K562 (cell line): Measurements from ENCODE around the gene HLA-DPA1. TPM values are rescaled to one million over a fixed set of nuclear protein-coding genes. Genes with fewer than 3 reads are reported as not detected.

Source experiments
- ATAC-seq: fragments of 200-7000 bp; cut with Tn5 transposase; 3 replicates; pipeline ENCODE4 v1.9.1; 2020; ENCODE audit warnings: moderate library complexity
- BruUV-seq: library from RNA; stranded (reverse); fragments of 400-500 nt; replicated peaks from 2 replicates; lab custom pipeline; 2021; lab: Mats Ljungman, UMichigan
- CTCF ChIA-PET: fragments of 300-600 bp; formaldehyde crosslinking; extraction: SDS; loops from one replicate; lab custom pipeline; 2021; ENCODE audit warnings: low intra/inter-chr PET ratio; lab: Yijun Ruan, JAX
- POLR2A ChIA-PET: fragments of 300-600, 350-650 bp; sonication (Branson Sonifier 250); formaldehyde crosslinking; extraction: SDS; loops from one replicate; lab custom pipeline; 2021; ENCODE audit warnings: antibody characterized with exemption, inconsistent platforms; lab: Yijun Ruan, JAX
- DNase-seq, 4 experiments: peaks; one replicate each; pipeline versions ENCODE4 v3.0.0 to v3.0.0-alpha.2; 2011 to 2018; ENCODE audit warnings: low spot score in 3 of 4, mixed read lengths in 3 of 4; ENCODE audit errors: extremely low read depth in 1 of 4
- FAIRE-seq: peaks from 2 replicates; lab custom pipeline; 2011; peaks lifted over from hg19 to GRCh38; lab: Jason Lieb, UNC
- H2AFZ ChIP-seq: 2 replicates; pipeline ENCODE4 v1.6.0; 2011; ENCODE audit warnings: low read depth, low read length, control low read depth, inconsistent platforms
- H3K27ac ChIP-seq: fragments of 200-600 bp; 3 replicates; pipeline ENCODE4 v1.8.0; 2011; ENCODE audit warnings: low read depth, mild to moderate bottlenecking, control low read depth, inconsistent platforms, low read length, moderate library complexity, mixed read lengths; ENCODE audit errors: extremely low read depth
- H3K27me3 ChIP-seq, 2 experiments: fragments of 300-600 bp in 1 of 2; 2 replicates in 1 of 2; 3 replicates in 1 of 2; pipeline versions ENCODE4 v1.6.0 to v1.8.0; 2011; ENCODE audit warnings: inconsistent platforms in 2 of 2, low read length in 2 of 2, mild to moderate bottlenecking in 1 of 2, mixed read lengths in 1 of 2, moderate library complexity in 1 of 2; ENCODE audit not compliant: control insufficient read depth in 2 of 2, insufficient read depth in 2 of 2
- H3K36me3 ChIP-seq: fragments of 300-600 bp; 3 replicates; pipeline ENCODE4 v1.8.0; 2011; ENCODE audit warnings: mild to moderate bottlenecking, low read length, inconsistent platforms; ENCODE audit not compliant: control insufficient read depth, insufficient read depth
- H3K4me1 ChIP-seq, 2 experiments: fragments of 200-600 bp in 1 of 2; replicated peaks in 1 of 2; 2 replicates in 1 of 2; 3 replicates in 1 of 2; pipeline versions ENCODE4 v1.5.1 to v1.8.0; 2011; ENCODE audit warnings: inconsistent platforms in 2 of 2, low read length in 2 of 2, mild to moderate bottlenecking in 1 of 2, mixed read lengths in 1 of 2, moderate library complexity in 1 of 2; ENCODE audit not compliant: control insufficient read depth in 2 of 2, insufficient read depth in 2 of 2
- H3K4me2 ChIP-seq: 2 replicates; pipeline ENCODE4 v1.6.1; 2011; ENCODE audit warnings: low read length, control low read depth, inconsistent platforms, mixed read lengths; ENCODE audit not compliant: insufficient read depth
- H3K4me3 ChIP-seq: fragments of 200-600 bp; sonication (generic), shearing (Covaris generic); 2 replicates; pipeline ENCODE4 v1.5.1; 2016; ENCODE audit warnings: control low read depth, inconsistent platforms
- H3K79me2 ChIP-seq: fragments of 200-600 bp; 3 replicates; pipeline ENCODE4 v1.8.0; 2011; ENCODE audit warnings: low read length, inconsistent platforms; ENCODE audit not compliant: control insufficient read depth, insufficient read depth
- H3K9ac ChIP-seq, 2 experiments: 2 replicates each; pipeline versions ENCODE4 v1.6.0 to v1.6.1; 2011; ENCODE audit warnings: low read depth in 2 of 2, low read length in 2 of 2, control low read depth in 1 of 2, inconsistent platforms in 1 of 2, mild to moderate bottlenecking in 1 of 2, mixed read lengths in 1 of 2; ENCODE audit not compliant: insufficient read depth in 1 of 2
- H3K9me1 ChIP-seq: one replicate; pipeline ENCODE4 v1.6.0; 2011; ENCODE audit warnings: inconsistent platforms, mild to moderate bottlenecking, low read length, moderate library complexity; ENCODE audit not compliant: control insufficient read depth, insufficient read depth
- H3K9me3 ChIP-seq: replicated peaks from 2 replicates; pipeline ENCODE4 v1.5.1; 2011; ENCODE audit warnings: low read depth, low read length, inconsistent platforms; ENCODE audit not compliant: control insufficient read depth, insufficient read depth
- H4K20me1 ChIP-seq: replicated peaks from 2 replicates; pipeline ENCODE4 v1.6.1; 2011; ENCODE audit warnings: low read length, inconsistent platforms, mixed read lengths; ENCODE audit not compliant: control insufficient read depth, insufficient read depth
- ARID2 ChIP-seq: fragments of 450-650 bp; IDR thresholded peaks from 2 replicates; pipeline ENCODE4 v1.6.1; 2017; ENCODE audit warnings: antibody characterized with exemption, mild to moderate bottlenecking
- BCOR ChIP-seq: fragments of 450-650 bp; IDR thresholded peaks from 2 replicates; pipeline ENCODE4 v1.6.1; 2016
- HDAC8 ChIP-seq: fragments of 450-650 bp; IDR thresholded peaks from 2 replicates; pipeline ENCODE4 v1.6.1; 2016; ENCODE audit warnings: mild to moderate bottlenecking, missing genetic modification characterization, moderate library complexity, missing compliant biosample characterization
- PRDM10 ChIP-seq: fragments of 450-650 bp; IDR thresholded peaks from 2 replicates; pipeline ENCODE4 v1.6.1; 2018; ENCODE audit not compliant: partially characterized antibody
- RBM25 ChIP-seq: fragments of 200-400 bp; formaldehyde crosslinking; IDR thresholded peaks from 2 replicates; pipeline ENCODE4 v1.6.1; 2018; ENCODE audit warnings: low read length, low read depth, moderate library complexity; ENCODE audit not compliant: severe bottlenecking
- ZBTB7A ChIP-seq: IDR thresholded peaks from 2 replicates; pipeline ENCODE4 v1.6.1; 2011; ENCODE audit warnings: low read depth, mild to moderate bottlenecking, low read length, moderate library complexity, borderline replicate concordance; ENCODE audit not compliant: control insufficient read depth
- ZFP36 ChIP-seq: fragments of 150-350 bp; IDR thresholded peaks from 2 replicates; pipeline ENCODE4 v1.6.1; 2018; ENCODE audit warnings: low read length, low read depth; ENCODE audit not compliant: partially characterized antibody
- ZNF436 ChIP-seq: fragments of 250-450, 450-650 bp; sonication (Bioruptor Pico); formaldehyde crosslinking; IDR thresholded peaks from 2 replicates; pipeline ENCODE4 v1.7.0; 2020; ENCODE audit warnings: mild to moderate bottlenecking
- WGBS: fragments of 100-300 bp; shearing (Covaris generic); methylation state at CpG from one replicate; pipeline ENCODE4 v1.1.6; 2016; ENCODE audit warnings: low coverage, mixed read lengths; ENCODE audit not compliant: insufficient coverage; ENCODE audit errors: missing lambda C conversion rate; 5-methylcytosine and 5-hydroxymethylcytosine counted together
- in situ Hi-C: fragments of 300-500 bp; cut with MboI; formaldehyde crosslinking; loops from 4 replicates; pipeline ENCODE4 v1.15.0; 2018; ENCODE audit warnings: inconsistent platforms, mixed read lengths
- intact Hi-C: fragments of 100-400 bp; cut with micrococcal nuclease; formaldehyde crosslinking; loops from 2 replicates; pipeline ENCODE4 v1.14.2; 2022
- polyA plus RNA-seq, 8 experiments: library from polyadenylated mRNA; depleted of rRNA in 4 of 8; stranded (reverse) in 5 of 8; unstranded in 3 of 8; fragments of >200 nt; fragmentation: Nextera tagmentation in 2 of 8; fragmentation: Illumina TruSeq in 1 of 8; extraction: Ambion mirVana in 2 of 8; extraction: Trizol in 1 of 8; gene quantifications; 2 replicates each; pipeline versions ENCODE4 v1.2.1 to v1.2.3, GENCODE V29; 2011 to 2014; ENCODE audit warnings: inconsistent platforms in 1 of 8, missing spikeins in 1 of 8
- total RNA-seq, 7 experiments: library from RNA; depleted of rRNA in 6 of 7; stranded (reverse); fragments of >200 nt in 6 of 7; fragmentation: Illumina TruSeq in 2 of 7; extraction: Trizol in 2 of 7; gene quantifications; 2 replicates each; pipeline versions ENCODE4 v1.2.1 to v1.2.3, GENCODE V29; 2011 to 2021; ENCODE audit warnings: low replicate concordance in 1 of 7
- TF ChIP-seq, protein P1 (sequence below): fragments of 250-450 bp; sonication (Bioruptor Pico); IDR thresholded peaks from 2 replicates; pipeline ENCODE4 v1.4.0; 2020; ENCODE audit warnings: mild to moderate bottlenecking

Gene HLA-DPA1
- total and polyA plus RNA-seq, 9 of the 15 experiments (the other 6 are each of a cell fraction or from before 2014, with no cell fraction given), result 0.23 to 0.93 (median 0.55) TPM

DNA sequence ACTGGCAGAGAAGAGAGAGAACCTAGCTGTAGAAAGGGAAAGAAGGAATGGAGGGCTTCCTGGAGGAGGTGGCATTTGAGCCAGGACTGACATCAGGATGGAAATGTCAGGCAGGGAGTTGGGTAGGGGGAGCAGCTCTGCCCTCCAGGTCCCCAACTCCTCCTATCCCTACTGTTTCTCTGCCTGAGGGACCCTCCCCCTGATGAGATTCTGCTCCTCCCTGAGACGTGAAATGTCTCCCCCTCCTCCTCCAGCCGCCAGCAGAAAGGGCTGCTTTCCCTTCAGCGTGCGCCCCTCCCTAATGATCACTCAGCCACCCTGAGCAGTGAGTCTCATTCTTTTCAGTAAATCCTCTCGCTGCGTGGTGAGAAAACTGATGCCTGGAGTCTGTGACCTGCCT, 43.0 kb upstream of the HLA-DPA1 start:
- ChIA-PET POLR2A (interaction anchor here (0.6 kb wide), 1 partner anchor 155 kb away, joined by 4 read pairs; no protein-coding TSS in a partner anchor), CTCF (no interaction called here)
- no TSS peak for BruUV-seq
- intact Hi-C loops, result no loop called here
- DNase-seq, result peak in 1 of 4 experiments; percentile 3
- H4K20me1 ChIP-seq, result no peaks in the 10 kb centered on the region; the same call in 1 of the 2 replicates
- WGBS, result 5% methylated on average over 5 of the region's 6 CpGs
- H3K9me1 ChIP-seq, result no peaks in the 10 kb centered on the region
- no peak overlapping the region for H3K9ac ChIP-seq
- no peak overlapping the region for H3K27ac ChIP-seq
- H2AFZ ChIP-seq, result no peak overlapping the region
- no peaks in the 10 kb centered on the region for H3K79me2 ChIP-seq
- peaks cover 11 to 41% of the 10 kb centered on the region in 2 experiments for H3K27me3 ChIP-seq
- TF ChIP-seq, protein P1, sequence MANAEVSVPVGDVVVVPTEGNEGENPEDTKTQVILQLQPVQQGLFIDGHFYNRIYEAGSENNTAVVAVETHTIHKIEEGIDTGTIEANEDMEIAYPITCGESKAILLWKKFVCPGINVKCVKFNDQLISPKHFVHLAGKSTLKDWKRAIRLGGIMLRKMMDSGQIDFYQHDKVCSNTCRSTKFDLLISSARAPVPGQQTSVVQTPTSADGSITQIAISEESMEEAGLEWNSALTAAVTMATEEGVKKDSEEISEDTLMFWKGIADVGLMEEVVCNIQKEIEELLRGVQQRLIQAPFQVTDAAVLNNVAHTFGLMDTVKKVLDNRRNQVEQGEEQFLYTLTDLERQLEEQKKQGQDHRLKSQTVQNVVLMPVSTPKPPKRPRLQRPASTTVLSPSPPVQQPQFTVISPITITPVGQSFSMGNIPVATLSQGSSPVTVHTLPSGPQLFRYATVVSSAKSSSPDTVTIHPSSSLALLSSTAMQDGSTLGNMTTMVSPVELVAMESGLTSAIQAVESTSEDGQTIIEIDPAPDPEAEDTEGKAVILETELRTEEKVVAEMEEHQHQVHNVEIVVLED (CRISPR knock-in tag), result no peak
- TF ChIP-seq ZBTB7A (no peak), ARID2 (no peak), RBM25 (peak; percentile 85), PRDM10 (no peak), ZNF436 (0 out of 2 replicates have a peak, but pooled peaks have one; percentile 8), HDAC8 (tag) (no peak), BCOR (peak; percentile 46), ZFP36 (peak; percentile 95)
- no peak overlapping the region for H3K4me2 ChIP-seq
- H3K36me3 ChIP-seq, result no peaks in the 10 kb centered on the region
- in situ Hi-C loops, result loop anchor here (5.0 kb wide), 1 partner anchor 131 kb away; no protein-coding TSS in a partner anchor
- no peaks in the 10 kb centered on the region for H3K9me3 ChIP-seq
- ATAC-seq, result no peak
- no peak for FAIRE-seq
- H3K4me1 ChIP-seq, result peaks cover 0 to 6% of the 10 kb centered on the region in 2 experiments; a peak in 1 of 5 replicates
- H3K4me3 ChIP-seq, result no peak overlapping the region
